A549 (cell line): Measurements from ENCODE around the gene PDK4. TPM values are rescaled to one million over a fixed set of nuclear protein-coding genes. Genes with fewer than 3 reads are reported as not detected.
A peak's percentile ranks its signal among the peaks of the same experiment; 100 is the strongest.

Experiments
- ATAC-seq, 2 experiments: fragments of 200-7000 bp in 1 of 2; fragments of >200 bp in 1 of 2; cut with Nextera tagmentation in 1 of 2; cut with Tn5 transposase in 1 of 2; 3 replicates each; pipeline versions ENCODE4 v1.8.0 to v1.9.1; 2018 to 2020; ENCODE audit warnings: mild to moderate bottlenecking in 1 of 2, moderate library complexity in 1 of 2
- CTCF ChIA-PET: fragments of 300-600 bp; sonication (Branson Sonifier 250); formaldehyde crosslinking; extraction: SDS; loops from one replicate; lab custom pipeline; 2021; ENCODE audit warnings: antibody characterized with exemption, inconsistent platforms; lab: Yijun Ruan, JAX
- POLR2A ChIA-PET: fragments of 350-600 bp; formaldehyde crosslinking; extraction: SDS; loops from one replicate; lab custom pipeline; 2021; ENCODE audit warnings: antibody characterized with exemption, inconsistent platforms; lab: Yijun Ruan, JAX
- DNase-seq, 2 experiments: peaks; one replicate each; pipeline versions ENCODE4 v3.0.0 to v3.0.0-alpha.2; 2011 to 2016; ENCODE audit warnings: low read depth in 1 of 2, low spot score in 1 of 2
- FAIRE-seq: peaks from 2 replicates; lab custom pipeline; 2011; peaks lifted over from hg19 to GRCh38; lab: Jason Lieb, UNC
- H3K27ac ChIP-seq, 2 experiments: fragments of >200 bp; sonication (Bioruptor Twin); formaldehyde crosslinking; 3 replicates each; pipeline ENCODE4 v1.5.1; 2016 to 2017
- H3K4me1 ChIP-seq: fragments of >200 bp; sonication (Bioruptor Twin); formaldehyde crosslinking; 3 replicates; pipeline ENCODE4 v1.6.1; 2016
- H3K4me2 ChIP-seq: fragments of >200 bp; sonication (Bioruptor Twin); formaldehyde crosslinking; 3 replicates; pipeline ENCODE4 v1.6.1; 2016
- H3K4me3 ChIP-seq: fragments of >200 bp; sonication (Bioruptor Twin); formaldehyde crosslinking; 3 replicates; pipeline ENCODE4 v1.5.1; 2016
- H3K9me3 ChIP-seq: fragments of >200 bp; sonication (Bioruptor Twin); formaldehyde crosslinking; 3 replicates; pipeline ENCODE4 v1.6.1; 2016
- ATOH8 ChIP-seq: fragments of 250-450 bp; sonication (Bioruptor Pico); IDR thresholded peaks from 2 replicates; pipeline ENCODE4 v1.5.0; 2020; ENCODE audit warnings: low read depth, mild to moderate bottlenecking, moderate library complexity
- BCL3 ChIP-seq: fragments of >200 bp; sonication (Bioruptor Twin); formaldehyde crosslinking; IDR thresholded peaks from 3 replicates; pipeline ENCODE4 v1.6.1; 2016
- CEBPB ChIP-seq, 2 experiments: fragments of >200 bp in 1 of 2; sonication (Bioruptor Twin) in 1 of 2; formaldehyde crosslinking in 1 of 2; IDR thresholded peaks; 2 replicates each; pipeline ENCODE4 v1.6.1; 2012 to 2016
- EP300 ChIP-seq, 2 experiments: fragments of >200 bp; sonication (Bioruptor Twin); formaldehyde crosslinking; IDR thresholded peaks; 2 replicates in 1 of 2; 3 replicates in 1 of 2; pipeline ENCODE4 v1.6.1; 2016 to 2017
- FOSL2 ChIP-seq, 2 experiments: fragments of 450-650 bp in 1 of 2; fragments of >200 bp in 1 of 2; sonication (Bioruptor Twin) in 1 of 2; formaldehyde crosslinking; IDR thresholded peaks; 2 replicates each; pipeline versions ENCODE4 v1.5.0 to v1.6.1; 2016 to 2020; ENCODE audit warnings: mild to moderate bottlenecking in 1 of 2, moderate library complexity in 1 of 2
- FOXS1 ChIP-seq: fragments of 250-450 bp; sonication (Bioruptor Pico); IDR thresholded peaks from 2 replicates; pipeline ENCODE4 v1.5.0; 2020; ENCODE audit warnings: mild to moderate bottlenecking, moderate library complexity
- GATA3 ChIP-seq: IDR thresholded peaks from 2 replicates; pipeline ENCODE4 v1.6.1; 2012; ENCODE audit warnings: borderline replicate concordance
- HDAC2 ChIP-seq: fragments of 200-600 bp; sonication (generic); IDR thresholded peaks from 2 replicates; pipeline ENCODE4 v1.6.1; 2016
- HMGXB4 ChIP-seq: fragments of 250-450 bp; sonication (Bioruptor Pico); IDR thresholded peaks from 2 replicates; pipeline ENCODE4 v1.5.0; 2021; ENCODE audit warnings: mild to moderate bottlenecking, moderate library complexity, borderline replicate concordance
- JUNB ChIP-seq: fragments of >200 bp; sonication (Bioruptor Twin); formaldehyde crosslinking; IDR thresholded peaks from 2 replicates; pipeline ENCODE4 v1.6.1; 2016
- MAX ChIP-seq: IDR thresholded peaks from 2 replicates; pipeline ENCODE4 v1.6.1; 2012
- NPAS2 ChIP-seq: fragments of 250-450 bp; sonication (Bioruptor Pico); IDR thresholded peaks from 2 replicates; pipeline ENCODE4 v1.8.0; 2022; ENCODE audit warnings: mild to moderate bottlenecking, moderate library complexity, borderline replicate concordance
- PBX3 ChIP-seq: IDR thresholded peaks from 2 replicates; pipeline ENCODE4 v1.6.1; 2012
- RCOR1 ChIP-seq: fragments of 150-350 bp; IDR thresholded peaks from 2 replicates; pipeline ENCODE4 v1.6.1; 2014; ENCODE audit warnings: antibody characterized with exemption, low read length, low read depth
- REST ChIP-seq: fragments of 200-600 bp; sonication (generic); IDR thresholded peaks from 2 replicates; pipeline ENCODE4 v1.6.1; 2016; ENCODE audit warnings: antibody characterized with exemption, mild to moderate bottlenecking, moderate library complexity
- SREBF2 ChIP-seq: fragments of 450-650 bp; IDR thresholded peaks from 2 replicates; pipeline ENCODE4 v1.6.1; 2014; ENCODE audit warnings: mild to moderate bottlenecking, moderate library complexity
- TFCP2L1 ChIP-seq: fragments of 250-450 bp; sonication (Bioruptor Pico); IDR thresholded peaks from 2 replicates; pipeline ENCODE4 v1.5.0; 2021; ENCODE audit warnings: mild to moderate bottlenecking
- USF2 ChIP-seq: fragments of 450-650 bp; IDR thresholded peaks from 2 replicates; pipeline ENCODE4 v1.6.1; 2014; ENCODE audit warnings: antibody characterized with exemption
- ZC3H11A ChIP-seq: fragments of 450-650 bp; IDR thresholded peaks from 2 replicates; pipeline ENCODE4 v1.6.1; 2014; ENCODE audit warnings: antibody characterized with exemption, mild to moderate bottlenecking
- ZNF302 ChIP-seq: fragments of 250-450 bp; sonication (Bioruptor Pico); IDR thresholded peaks from 2 replicates; pipeline ENCODE4 v1.9.0; 2021; ENCODE audit warnings: inconsistent platforms, mild to moderate bottlenecking, moderate library complexity
- WGBS: methylation state at CpG from one replicate; pipeline ENCODE4 v1.1.6; 2017; ENCODE audit errors: missing lambda C conversion rate; 5-methylcytosine and 5-hydroxymethylcytosine counted together
- polyA plus RNA-seq, 4 experiments: library from polyadenylated mRNA; depleted of rRNA in 3 of 4; stranded (reverse); fragments of >200 nt; fragmentation: RNase III in 1 of 4; extraction: RNeasy Plus Mini Kit Qiagen cat#74134 plus additional on column Dnase treatment in 1 of 4; gene quantifications; 2 replicates in 3 of 4; 3 replicates in 1 of 4; pipeline ENCODE4 v1.2.3, GENCODE V29; 2011 to 2017

PDK4 gene
- polyA plus RNA-seq, 2 of the 4 experiments (the other 2 are of a cell fraction) = 8.6 to 21.9 TPM

GRCh38 chr7:95550546-95550945, 45.8 kb downstream of the PDK4 start:
- FAIRE-seq = no peak
- Histone ChIP-seq H3K27ac (peak overlapping the region; percentile 67 to 69), H3K4me1 (peaks cover 22% of the 10 kb centered on the region), H3K4me2 (peak overlapping the region; percentile 48; the same call in 2 of the 3 replicates), H3K4me3 (no peak overlapping the region), H3K9me3 (no peaks in the 10 kb centered on the region)
- TF ChIP-seq USF2 = no peak
- TF ChIP-seq ZNF302 (CRISPR knock-in tag) = no peak
- no peak for TF ChIP-seq RCOR1
- TF ChIP-seq PBX3 = no peak
- no peak for TF ChIP-seq FOXS1 (CRISPR knock-in tag)
- TF ChIP-seq HMGXB4 = no peak
- no peak for TF ChIP-seq HDAC2
- no peak for TF ChIP-seq TFCP2L1 (CRISPR knock-in tag)
- ChIA-PET CTCF (interaction anchor here (0.9 to 1.2 kb wide), 4 partner anchors 23 to 144 kb away, joined by 3 to 4 read pairs (median 4); partner anchors contain the start of gene PDK4), POLR2A (no interaction called here)
- DNase-seq = no peak
- ATAC-seq = no peak
- WGBS = 64% methylated on average over 4 of the region's 4 CpGs

- peak; percentile 74 to 75 for DNase-seq
- peak overlapping the region; percentile 67 to 69 for H3K27ac ChIP-seq
- FAIRE-seq = peak; percentile 95
- TF ChIP-seq ZC3H11A = no peak
- TF ChIP-seq FOSL2 (IDR thresholded peaks at IDR 0.05) = no peak
- peak; percentile 80 for TF ChIP-seq FOSL2 (CRISPR knock-in tag; IDR thresholded peaks at IDR 0.05)
- TF ChIP-seq GATA3 = no peak
- no peak for TF ChIP-seq CEBPB (IDR thresholded peaks at IDR 0.05)
- no peak for TF ChIP-seq MAX
- TF ChIP-seq REST = no peak
- no peak for TF ChIP-seq BCL3
- no peak for TF ChIP-seq NPAS2 (CRISPR knock-in tag)
- no peak for TF ChIP-seq ATOH8 (CRISPR knock-in tag)
- TF ChIP-seq JUNB = peak; percentile 12; the same call in 1 of the 2 replicates
- no peak for TF ChIP-seq EP300 (IDR thresholded peaks at IDR 0.05)
- TF ChIP-seq RCOR1 = no peak
- TF ChIP-seq SREBF2 = no peak
- TF ChIP-seq FOXS1 (CRISPR knock-in tag) = no peak
- H3K9me3 ChIP-seq = no peaks in the 10 kb centered on the region
- WGBS = 36% methylated on average over 6 of the region's 6 CpGs
- peak; percentile 85 to 92 for ATAC-seq
- peak overlapping the region; percentile 48 for H3K4me2 ChIP-seq
- H3K4me1 ChIP-seq = peaks cover 25% of the 10 kb centered on the region
- CTCF ChIA-PET = interaction anchor here (0.6 to 1.2 kb wide), 6 partner anchors 8 to 144 kb away, joined by 3 to 4 read pairs (median 4); partner anchors contain the start of gene PDK4
- H3K4me3 ChIP-seq = no peak overlapping the region
- POLR2A ChIA-PET = no interaction called here
These were observed 46.3 kb downstream of the PDK4 start for GRCh38 chr7:95549818-95550529.
